GM23338 (cell line): Measurements from ENCODE around the gene UFD1. TPM values are rescaled to one million over a fixed set of nuclear protein-coding genes. Genes with fewer than 3 reads are reported as not detected.

ENCODE experiments used
- ATAC-seq: fragments of 200-7000 bp; cut with Tn5 transposase; 3 replicates; pipeline ENCODE4 v1.9.1; 2020
- DNase-seq: peaks from one replicate; pipeline ENCODE4 v3.0.0-alpha.2; 2015; ENCODE audit warnings: low spot score
- H2AFZ ChIP-seq: fragments of 200-600 bp; sonication (generic); 2 replicates; pipeline ENCODE4 v1.8.0; 2016; ENCODE audit warnings: antibody characterized with exemption, mild to moderate bottlenecking, moderate library complexity
- H3F3A ChIP-seq: fragments of 200-600 bp; sonication (generic); replicated peaks from 2 replicates; pipeline ENCODE4 v1.8.0; 2017; ENCODE audit warnings: antibody characterized with exemption, mixed run types, low read depth
- H3K27ac ChIP-seq: fragments of 200-600 bp; sonication (generic); 2 replicates; pipeline ENCODE4 v1.6.1; 2016; ENCODE audit warnings: low read depth
- H3K27me3 ChIP-seq: fragments of 200-600 bp; sonication (generic); 2 replicates; pipeline ENCODE4 v1.8.0; 2016; ENCODE audit warnings: mild to moderate bottlenecking, mixed run types, moderate library complexity; ENCODE audit not compliant: insufficient read depth
- H3K36me3 ChIP-seq: fragments of 200-600 bp; sonication (generic); 2 replicates; pipeline ENCODE4 v1.8.0; 2016; ENCODE audit warnings: mild to moderate bottlenecking; ENCODE audit not compliant: insufficient read depth
- H3K4me1 ChIP-seq: fragments of 200-600 bp; sonication (generic); 2 replicates; pipeline ENCODE4 v1.8.0; 2016; ENCODE audit warnings: mild to moderate bottlenecking, moderate library complexity; ENCODE audit not compliant: insufficient read depth
- H3K4me2 ChIP-seq: fragments of 200-600 bp; sonication (generic); 2 replicates; pipeline ENCODE4 v1.7.1; 2017; ENCODE audit warnings: mixed run types
- H3K4me3 ChIP-seq: fragments of 200-600 bp; sonication (generic); 2 replicates; pipeline ENCODE4 v1.6.1; 2016; ENCODE audit warnings: mixed run types
- H3K79me2 ChIP-seq: fragments of 200-600 bp; sonication (generic); replicated peaks from 2 replicates; pipeline ENCODE4 v1.8.0; 2017; ENCODE audit warnings: mild to moderate bottlenecking; ENCODE audit not compliant: insufficient read depth
- H3K9me2 ChIP-seq: fragments of 200-600 bp; sonication (generic); 2 replicates; pipeline ENCODE4 v1.8.0; 2017; ENCODE audit not compliant: insufficient read depth
- H4K20me1 ChIP-seq: fragments of 200-600 bp; sonication (generic); replicated peaks from 2 replicates; pipeline ENCODE4 v1.8.0; 2017; ENCODE audit warnings: mild to moderate bottlenecking; ENCODE audit not compliant: insufficient read depth
- H3K27ac Mint-ChIP-seq: 2 replicates; pipeline ENCODE4 v1.8.0; 2020; ENCODE audit warnings: inconsistent platforms, mild to moderate bottlenecking, moderate library complexity, mixed read lengths
- H3K27me3 Mint-ChIP-seq: 3 replicates; pipeline ENCODE4 v1.8.0; 2022; ENCODE audit warnings: low read depth, mild to moderate bottlenecking, moderate library complexity, mixed read lengths, inconsistent platforms; ENCODE audit not compliant: insufficient read depth, poor library complexity
- H3K36me3 Mint-ChIP-seq: 3 replicates; pipeline ENCODE4 v1.8.0; 2021; ENCODE audit warnings: low read depth, mild to moderate bottlenecking, inconsistent platforms, moderate library complexity, mixed read lengths
- H3K4me1 Mint-ChIP-seq: 3 replicates; pipeline ENCODE4 v1.8.0; 2020; ENCODE audit warnings: mild to moderate bottlenecking, inconsistent platforms, mixed read lengths
- H3K4me3 Mint-ChIP-seq: 3 replicates; pipeline ENCODE4 v1.8.0; 2021; ENCODE audit warnings: moderate library complexity, mild to moderate bottlenecking, inconsistent platforms, mixed read lengths
- H3K9me3 Mint-ChIP-seq: 3 replicates; pipeline ENCODE4 v1.8.0; 2020; ENCODE audit warnings: moderate library complexity, mild to moderate bottlenecking, inconsistent platforms, mixed read lengths
- CREB1 ChIP-seq: fragments of 250-450 bp; sonication (Bioruptor Pico); IDR thresholded peaks from 2 replicates; pipeline ENCODE4 v1.5.0; 2020; ENCODE audit warnings: low read depth, mild to moderate bottlenecking, moderate library complexity
- CTCF ChIP-seq, 2 experiments: fragments of 200-600 bp in 1 of 2; sonication (generic) in 1 of 2; conservative IDR thresholded peaks; 2 replicates each; pipeline versions ENCODE4 v1.5.1 to v1.6.1; 2016 to 2017; ENCODE audit warnings: antibody characterized with exemption in 2 of 2, low read depth in 2 of 2, mild to moderate bottlenecking in 2 of 2, moderate library complexity in 1 of 2
- ETS1 ChIP-seq: IDR thresholded peaks from 2 replicates; pipeline ENCODE4 v1.6.1; 2016; ENCODE audit warnings: antibody characterized with exemption
- EZH2 ChIP-seq: fragments of 200-600 bp; sonication (generic); IDR thresholded peaks from one replicate; pipeline ENCODE4 v1.8.0; 2017; ENCODE audit warnings: antibody characterized with exemption, mild to moderate bottlenecking, low read depth; ENCODE audit not compliant: unreplicated experiment
- EZH2phosphoT487 ChIP-seq: fragments of 200-600 bp; sonication (generic); IDR thresholded peaks from one replicate; pipeline ENCODE4 v1.8.1; 2018; ENCODE audit warnings: antibody characterized with exemption; ENCODE audit not compliant: unreplicated experiment
- JUNB ChIP-seq: IDR thresholded peaks from one replicate; pipeline ENCODE4 v1.6.1; 2016; ENCODE audit warnings: antibody characterized with exemption; ENCODE audit not compliant: unreplicated experiment
- POLR2AphosphoS5 ChIP-seq: IDR thresholded peaks from 2 replicates; pipeline ENCODE4 v1.6.1; 2016; ENCODE audit warnings: antibody characterized with exemption, low read depth
- REST ChIP-seq: IDR thresholded peaks from one replicate; pipeline ENCODE4 v1.6.1; 2018; ENCODE audit warnings: antibody characterized with exemption; ENCODE audit not compliant: unreplicated experiment
- STAT1 ChIP-seq: IDR thresholded peaks from one replicate; pipeline ENCODE4 v1.6.1; 2016; ENCODE audit warnings: antibody characterized with exemption; ENCODE audit not compliant: unreplicated experiment
- ZNF114 ChIP-seq: fragments of 250-450 bp; sonication (Bioruptor Pico); IDR thresholded peaks from 2 replicates; pipeline ENCODE4 v1.5.0; 2020; ENCODE audit warnings: mild to moderate bottlenecking, moderate library complexity
- ZNF331 ChIP-seq: fragments of 250-450 bp; sonication (Bioruptor Pico); IDR thresholded peaks from 2 replicates; pipeline ENCODE4 v1.5.0; 2020; ENCODE audit warnings: low read depth, mild to moderate bottlenecking, moderate library complexity
- ZNF462 ChIP-seq: fragments of 250-450 bp; sonication (Bioruptor Pico); IDR thresholded peaks from 2 replicates; pipeline ENCODE4 v1.5.0; 2020; ENCODE audit warnings: mild to moderate bottlenecking, moderate library complexity
- polyA plus RNA-seq: library from polyadenylated mRNA; unstranded; fragments of >200 nt; fragmentation: Nextera tagmentation; extraction: Ambion mirVana; gene quantifications from 2 replicates; pipeline ENCODE4 v1.2.1, GENCODE V29; 2016
- total RNA-seq: library from RNA; depleted of rRNA; stranded (reverse); fragments of >200 nt; shearing (Covaris generic); gene quantifications from 2 replicates; pipeline ENCODE4 v1.2.3, GENCODE V29; 2014

UFD1 gene
- total and polyA plus RNA-seq, 2 experiments from 2014 or later, result 53.5 to 93.8 TPM

GRCh38 chr22:19454156-19454555 lies 24.8 kb downstream of the UFD1 start:
- no peak for ATAC-seq

More at GRCh38 chr22:19454156-19454555, 24.8 kb downstream of the UFD1 start:
- Mint-ChIP-seq H3K4me3 (no peak overlapping the region), H3K4me1 (peaks cover 7% of the 10 kb centered on the region), H3K27ac (no peak overlapping the region), H3K27me3 (peaks cover 2% of the 10 kb centered on the region), H3K9me3 (no peaks in the 10 kb centered on the region), H3K36me3 (peaks cover 77% of the 10 kb centered on the region)
- H3K79me2 ChIP-seq, result no peaks in the 10 kb centered on the region; the same call in 1 of the 2 replicates
- no peaks in the 10 kb centered on the region for H3K4me1 ChIP-seq
- no peak overlapping the region for H3K4me3 ChIP-seq
- TF ChIP-seq CREB1 (CRISPR knock-in tag), result no peak
- no peak for TF ChIP-seq POLR2AphosphoS5
- TF ChIP-seq EZH2phosphoT487, result no peak
- no peak for TF ChIP-seq ZNF462 (CRISPR knock-in tag)
- no peak for TF ChIP-seq EZH2
- no peak for TF ChIP-seq REST
- TF ChIP-seq ZNF331 (CRISPR knock-in tag), result no peak
- no peak for TF ChIP-seq ZNF114 (CRISPR knock-in tag)
- TF ChIP-seq STAT1, result no peak
- no peak for TF ChIP-seq CTCF (conservative IDR thresholded peaks at IDR 0.05; ENCODE audit: low read depth in 2 of 2)
- TF ChIP-seq ETS1, result no peak
- no peak for TF ChIP-seq JUNB
- no peaks in the 10 kb centered on the region for H3K9me2 ChIP-seq
- H3F3A ChIP-seq, result 0 out of 2 replicates have a peak, but pooled peaks cover 9% of the 10 kb centered on the region
- H3K27me3 ChIP-seq, result no peaks in the 10 kb centered on the region
- H4K20me1 ChIP-seq, result peaks cover 17% of the 10 kb centered on the region
- no peak overlapping the region for H3K4me2 ChIP-seq
- H2AFZ ChIP-seq, result no peak overlapping the region
- peaks cover 38% of the 10 kb centered on the region for H3K36me3 ChIP-seq
- H3K27ac ChIP-seq, result no peak overlapping the region
- no peak for DNase-seq
